GM23248 (cell line): ENCODE data around the gene HLA-DRA. TPM values are rescaled to one million over a fixed set of nuclear protein-coding genes. Genes with fewer than 3 reads are reported as not detected.
"Not testable (repeated sequence)": the region's sequence is repeated elsewhere in the genome, so short reads cannot be mapped to it uniquely, and the experiment has no call there.

Experiments used
- DNase-seq: peaks from one replicate; pipeline ENCODE4 v3.0.0-alpha.2; 2015
- H2AFZ ChIP-seq: fragments of 200-600 bp; sonication (generic); 2 replicates; pipeline ENCODE4 v1.6.1; 2016; ENCODE audit warnings: antibody characterized with exemption
- H3F3A ChIP-seq: fragments of 200-600 bp; sonication (generic); 2 replicates; pipeline ENCODE4 v1.6.1; 2016; ENCODE audit warnings: mild to moderate bottlenecking, antibody characterized with exemption, mixed run types; ENCODE audit not compliant: insufficient read depth
- H3K27ac ChIP-seq: fragments of 200-600 bp; sonication (generic); 2 replicates; pipeline ENCODE4 v1.5.1; 2016; ENCODE audit warnings: mild to moderate bottlenecking
- H3K27me3 ChIP-seq: fragments of 200-600 bp; sonication (generic); replicated peaks from 2 replicates; pipeline ENCODE4 v1.6.1; 2016; ENCODE audit warnings: mild to moderate bottlenecking; ENCODE audit not compliant: insufficient read depth
- H3K36me3 ChIP-seq: fragments of 200-600 bp; sonication (generic); 2 replicates; pipeline ENCODE4 v1.6.1; 2016; ENCODE audit warnings: low read depth, mild to moderate bottlenecking
- H3K4me1 ChIP-seq: fragments of 200-600 bp; sonication (generic); 2 replicates; pipeline ENCODE4 v1.6.1; 2016; ENCODE audit warnings: mild to moderate bottlenecking; ENCODE audit not compliant: insufficient read depth
- H3K4me2 ChIP-seq: fragments of 200-600 bp; sonication (generic); one replicate; pipeline ENCODE4 v1.6.1; 2016; ENCODE audit warnings: mild to moderate bottlenecking; ENCODE audit not compliant: unreplicated experiment
- H3K4me3 ChIP-seq: fragments of 200-600 bp; sonication (generic); 2 replicates; pipeline ENCODE4 v1.5.1; 2016; ENCODE audit warnings: mild to moderate bottlenecking
- H3K79me2 ChIP-seq: fragments of 200-600 bp; sonication (generic); 2 replicates; pipeline ENCODE4 v1.6.1; 2016; ENCODE audit warnings: mild to moderate bottlenecking; ENCODE audit not compliant: insufficient read depth
- H3K9ac ChIP-seq: fragments of 200-600 bp; sonication (generic); 2 replicates; pipeline ENCODE4 v1.6.1; 2016; ENCODE audit warnings: mild to moderate bottlenecking
- H3K9me2 ChIP-seq: fragments of 200-600 bp; sonication (generic); 2 replicates; pipeline ENCODE4 v1.6.1; 2016; ENCODE audit warnings: mixed run types, mild to moderate bottlenecking, moderate library complexity; ENCODE audit not compliant: insufficient read depth
- H3K9me3 ChIP-seq: fragments of 200-600 bp; sonication (generic); one replicate; pipeline ENCODE4 v1.6.1; 2017; ENCODE audit warnings: low read depth
- H4K20me1 ChIP-seq: fragments of 200-600 bp; sonication (generic); 2 replicates; pipeline ENCODE4 v1.6.0; 2016; ENCODE audit not compliant: insufficient read depth
- EZH2 ChIP-seq: fragments of 200-600 bp; sonication (generic); IDR thresholded peaks from 2 replicates; pipeline ENCODE4 v1.6.1; 2018; ENCODE audit warnings: antibody characterized with exemption, mild to moderate bottlenecking; ENCODE audit not compliant: insufficient read depth, poor library complexity, severe bottlenecking
- EZH2phosphoT487 ChIP-seq: fragments of 200-600 bp; sonication (generic); IDR thresholded peaks from 2 replicates; pipeline ENCODE4 v1.6.1; 2018; ENCODE audit warnings: antibody characterized with exemption, moderate library complexity, mild to moderate bottlenecking, low read depth; ENCODE audit not compliant: insufficient read depth
- WGBS, 2 experiments: methylation state at CpG; one replicate each; pipeline ENCODE4 v1.1.6; 2015 to 2017; ENCODE audit warnings: low lambda C conversion rate in 2 of 2, low coverage in 1 of 2; ENCODE audit errors: missing lambda C conversion rate in 2 of 2; 5-methylcytosine and 5-hydroxymethylcytosine counted together
- in situ Hi-C: fragments of 300-500 bp; cut with MboI; formaldehyde crosslinking; loops from 2 replicates; pipeline ENCODE4 v1.15.0; 2020
- polyA plus RNA-seq: library from polyadenylated mRNA; unstranded; fragments of >200 nt; fragmentation: Nextera tagmentation; extraction: Ambion mirVana; gene quantifications from 2 replicates; pipeline ENCODE4 v1.2.1, GENCODE V29; 2016
- total RNA-seq: library from RNA; depleted of rRNA; stranded (reverse); fragments of >200 nt; shearing (Covaris generic); gene quantifications from 2 replicates; pipeline ENCODE4 v1.2.3, GENCODE V29; 2014

The HLA-DRA gene
- total and polyA plus RNA-seq, 2 experiments from 2014 or later, result 0.80 TPM; not detected in 1

DNA sequence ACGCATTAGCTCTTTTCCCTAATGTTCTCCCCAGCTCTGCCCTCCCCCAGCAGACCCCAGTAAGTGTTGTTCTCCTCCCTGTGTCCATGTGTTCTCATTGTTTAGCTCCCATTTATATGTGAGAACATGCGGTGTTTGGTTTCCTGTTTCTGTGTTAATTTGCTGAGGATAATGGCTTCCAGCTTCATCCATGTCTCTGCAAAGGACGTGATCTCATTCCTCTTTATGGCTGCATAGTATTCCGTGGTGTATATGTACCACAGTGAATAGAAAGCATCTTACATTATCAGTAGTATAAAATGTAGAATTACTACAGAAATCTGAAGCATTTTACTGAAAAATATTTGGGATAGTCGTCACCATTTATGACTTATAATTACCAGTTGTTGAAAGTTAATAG is 21.8 kb downstream of the HLA-DRA start:
- TF ChIP-seq EZH2 (no peak), EZH2phosphoT487 (no peak)
- Histone ChIP-seq H3F3A (no peaks in the 10 kb centered on the region), H3K4me3 (no peak overlapping the region), H3K27ac (no peak overlapping the region), H3K9me3 (no peaks in the 10 kb centered on the region), H4K20me1 (no peaks in the 10 kb centered on the region), H3K9ac (no peak overlapping the region), H3K9me2 (no peaks in the 10 kb centered on the region), H3K79me2 (no peaks in the 10 kb centered on the region), H2AFZ (no peak overlapping the region), H3K4me2 (no peak overlapping the region), H3K36me3 (no peaks in the 10 kb centered on the region), H3K27me3 (no peaks in the 10 kb centered on the region), H3K4me1 (no peaks in the 10 kb centered on the region)
- WGBS, 2 experiments, result 34 to 45% methylated on average over 5 of the region's 5 CpGs
- in situ Hi-C loops, result no loop called here
- DNase-seq, result no peak

DNA sequence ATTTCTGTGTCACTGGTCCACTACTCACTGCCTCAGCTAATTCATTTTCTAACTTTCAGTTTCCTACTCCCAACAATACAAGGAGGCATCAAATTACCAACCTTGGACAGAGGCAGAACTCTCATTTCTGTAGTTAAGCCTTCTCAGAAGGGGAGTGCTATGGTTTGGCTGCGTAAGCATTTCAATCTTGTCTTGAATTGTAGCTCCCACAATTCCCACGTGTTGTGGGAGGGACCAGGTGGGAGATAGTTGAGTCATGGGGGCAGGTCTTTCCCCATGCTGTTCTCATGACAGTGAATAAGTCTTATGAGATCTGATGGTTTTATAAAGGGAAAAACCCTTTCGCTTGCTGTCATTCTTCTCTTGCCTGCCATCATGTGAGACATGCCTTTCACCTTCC is 22.9 kb downstream of the HLA-DRA start:
- no peaks in the 10 kb centered on the region for H3K9me2 ChIP-seq
- H3K4me1 ChIP-seq, result no peaks in the 10 kb centered on the region
- no peaks in the 10 kb centered on the region for H3K79me2 ChIP-seq
- H3K9me3 ChIP-seq, result no peaks in the 10 kb centered on the region
- H3K4me2 ChIP-seq, result no peak overlapping the region
- no peak overlapping the region for H3K4me3 ChIP-seq
- no peaks in the 10 kb centered on the region for H3K36me3 ChIP-seq
- H3F3A ChIP-seq, result no peaks in the 10 kb centered on the region
- no peak overlapping the region for H3K27ac ChIP-seq
- DNase-seq, result no peak
- TF ChIP-seq EZH2, result no peak
- no peak for TF ChIP-seq EZH2phosphoT487
- in situ Hi-C loops, result no loop called here
- WGBS, 2 experiments, result 49% methylated on average over 3 of the region's 3 CpGs
- no peak overlapping the region for H2AFZ ChIP-seq
- H3K27me3 ChIP-seq, result no peaks in the 10 kb centered on the region
- no peak overlapping the region for H3K9ac ChIP-seq
- H4K20me1 ChIP-seq, result no peaks in the 10 kb centered on the region

DNA sequence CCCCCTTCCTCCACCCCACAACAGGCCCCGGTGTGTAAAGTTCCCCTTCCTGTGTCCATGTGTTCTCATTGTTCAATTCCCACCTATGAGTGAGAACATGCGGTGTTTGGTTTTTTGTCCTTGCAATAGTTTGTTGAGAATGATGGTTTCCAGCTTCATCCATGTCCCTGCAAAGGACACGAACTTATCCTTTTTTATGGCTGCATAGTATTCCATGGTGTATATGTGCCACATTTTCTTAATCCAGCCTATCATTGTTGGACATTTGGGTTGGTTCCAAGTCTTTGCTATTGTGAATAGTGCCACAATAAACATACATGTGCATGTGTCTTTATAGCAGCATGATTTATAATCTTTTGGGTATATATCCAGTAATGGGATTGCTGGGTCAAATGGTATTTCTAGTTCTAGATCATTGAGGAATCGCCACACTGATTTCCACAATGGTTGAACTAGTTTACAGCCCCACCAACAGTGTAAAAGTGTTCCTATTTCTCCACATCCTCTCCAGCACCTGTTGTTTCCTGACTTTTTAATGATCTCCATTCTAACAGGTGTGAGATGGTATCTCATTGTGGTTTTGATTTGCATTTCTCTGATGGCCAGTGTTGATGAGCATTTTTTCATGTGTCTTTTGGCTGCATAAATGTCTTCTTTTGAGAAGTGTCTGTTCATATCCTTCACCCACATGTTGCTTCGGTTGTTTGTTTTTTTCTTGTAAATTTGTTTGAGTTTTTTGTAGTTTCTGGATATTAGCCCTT is 28.2 kb downstream of the HLA-DRA start:
- H3K9ac ChIP-seq, H3K27me3 ChIP-seq, H3K27ac ChIP-seq, in situ Hi-C loops, H3K4me3 ChIP-seq, H3K79me2 ChIP-seq, H3K4me2 ChIP-seq, H3K4me1 ChIP-seq, H2AFZ ChIP-seq, H3K36me3 ChIP-seq, H3F3A ChIP-seq, H3K9me2 ChIP-seq, DNase-seq, H4K20me1 ChIP-seq, H3K9me3 ChIP-seq: not testable (repeated sequence)
- WGBS, 2 experiments, result 39 to 44% methylated on average over 4 to 5 of the region's 5 CpGs

DNA sequence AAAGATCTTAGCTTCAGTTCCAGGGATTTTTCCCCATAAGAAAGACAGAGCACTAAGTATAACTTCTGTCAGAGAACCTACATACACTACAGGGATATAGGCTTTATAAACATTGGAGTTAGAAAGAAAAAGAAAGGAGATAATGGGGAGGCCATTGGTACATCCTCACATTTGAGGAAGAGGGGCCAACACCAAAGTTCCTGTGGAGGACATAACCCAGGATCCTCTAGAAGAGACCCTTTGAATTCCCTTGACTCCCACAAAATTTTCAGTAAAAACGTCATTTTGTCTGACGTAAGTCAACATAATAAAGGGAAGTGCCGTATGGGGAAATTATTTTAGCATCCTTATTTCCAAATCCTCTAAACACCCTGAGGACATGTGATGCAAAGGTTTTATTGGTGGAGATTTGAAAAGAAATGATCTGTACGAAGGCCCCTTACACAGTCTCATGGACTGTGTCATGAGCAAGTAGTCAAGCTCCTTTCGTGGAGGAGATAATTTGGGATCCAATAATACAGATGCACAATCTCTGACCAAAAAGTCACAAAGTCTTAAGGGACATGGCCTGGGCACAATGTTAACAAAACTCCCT is 33.2 kb downstream of the HLA-DRA start:
- H3K79me2 ChIP-seq, result no peaks in the 10 kb centered on the region
- no peak overlapping the region for H3K4me2 ChIP-seq
- 57 to 64% methylated on average over 5 of the region's 5 CpGs for WGBS, 2 experiments
- H3K9ac ChIP-seq, result no peak overlapping the region
- no peaks in the 10 kb centered on the region for H3K36me3 ChIP-seq
- H3K9me2 ChIP-seq, result no peaks in the 10 kb centered on the region
- in situ Hi-C loops, result no loop called here
- no peak overlapping the region for H2AFZ ChIP-seq
- no peaks in the 10 kb centered on the region for H3K9me3 ChIP-seq
- no peaks in the 10 kb centered on the region for H3F3A ChIP-seq
- H3K27ac ChIP-seq, result no peak overlapping the region
- no peaks in the 10 kb centered on the region for H3K4me1 ChIP-seq
- no peak for DNase-seq
- no peak overlapping the region for H3K4me3 ChIP-seq
- TF ChIP-seq EZH2, result no peak
- TF ChIP-seq EZH2phosphoT487, result no peak
- H4K20me1 ChIP-seq, result no peaks in the 10 kb centered on the region
- H3K27me3 ChIP-seq, result no peaks in the 10 kb centered on the region

DNA sequence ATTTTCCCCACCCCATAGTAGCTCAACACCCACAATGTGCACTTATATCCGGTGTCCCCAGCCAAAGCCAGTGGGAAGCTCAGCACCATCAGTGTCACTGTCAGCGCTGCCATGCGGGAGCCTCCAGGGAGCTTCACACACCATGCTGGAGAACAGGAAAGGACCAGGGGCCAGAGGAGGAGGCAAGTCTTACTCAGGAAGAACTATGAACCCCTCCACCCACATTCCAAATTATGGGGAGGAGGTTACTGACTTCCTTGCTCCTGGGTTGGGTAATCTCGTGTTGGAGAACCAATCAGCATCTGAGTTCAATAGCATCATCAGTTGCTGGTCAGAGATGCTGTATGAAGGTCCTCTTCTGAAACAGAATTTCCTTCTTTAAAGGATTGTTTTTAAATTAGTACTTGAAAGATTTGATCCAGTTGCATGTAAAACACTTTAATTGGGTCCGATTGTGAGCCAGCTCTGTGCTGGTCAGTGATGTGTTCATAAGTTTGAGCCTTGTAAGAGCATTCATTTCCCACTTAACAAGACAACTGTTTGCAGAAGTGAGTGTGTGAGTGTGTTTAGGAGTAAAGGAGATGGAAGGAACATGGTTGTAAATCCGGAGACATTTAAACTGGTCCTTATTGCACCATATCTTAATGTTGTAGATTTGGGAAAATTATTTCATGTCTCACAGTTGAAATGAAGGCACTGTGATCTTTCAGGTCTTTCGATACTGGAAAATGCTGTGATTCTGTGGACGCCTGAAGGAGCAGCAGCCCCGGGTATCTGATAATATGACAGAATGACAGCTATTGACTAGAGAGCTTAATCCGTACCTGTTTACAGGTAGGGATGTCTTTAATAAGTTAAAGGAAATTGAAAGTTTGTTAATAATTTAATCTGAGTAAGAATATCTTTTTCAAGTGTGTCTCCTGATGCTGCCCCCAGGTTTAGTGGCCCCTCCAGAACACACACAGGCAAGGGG is 34.0 kb downstream of the HLA-DRA start:
- H3K4me1 ChIP-seq, H3K4me2 ChIP-seq, H3K79me2 ChIP-seq, H3K27ac ChIP-seq, in situ Hi-C loops, H3K9ac ChIP-seq, H3F3A ChIP-seq, H3K4me3 ChIP-seq, H3K27me3 ChIP-seq, H3K9me2 ChIP-seq, H4K20me1 ChIP-seq, H3K9me3 ChIP-seq, H2AFZ ChIP-seq, H3K36me3 ChIP-seq: not testable (repeated sequence)
- DNase-seq, result peak; percentile 14
- 32 to 35% methylated on average over 10 of the region's 10 CpGs for WGBS, 2 experiments
